ENCODE data around the gene TRIM69. TPM values are rescaled to one million over a fixed set of nuclear protein-coding genes. Genes with fewer than 3 reads are reported as not detected.
A peak's percentile ranks its signal among the peaks of the same experiment; 100 is the strongest.
"Not testable (repeated sequence)": the region's sequence is repeated elsewhere in the genome, so short reads cannot be mapped to it uniquely, and the experiment has no call there.

The TRIM69 gene
- total RNA-seq, 1 donor from 2014 or later: 17.9 TPM

DNA sequence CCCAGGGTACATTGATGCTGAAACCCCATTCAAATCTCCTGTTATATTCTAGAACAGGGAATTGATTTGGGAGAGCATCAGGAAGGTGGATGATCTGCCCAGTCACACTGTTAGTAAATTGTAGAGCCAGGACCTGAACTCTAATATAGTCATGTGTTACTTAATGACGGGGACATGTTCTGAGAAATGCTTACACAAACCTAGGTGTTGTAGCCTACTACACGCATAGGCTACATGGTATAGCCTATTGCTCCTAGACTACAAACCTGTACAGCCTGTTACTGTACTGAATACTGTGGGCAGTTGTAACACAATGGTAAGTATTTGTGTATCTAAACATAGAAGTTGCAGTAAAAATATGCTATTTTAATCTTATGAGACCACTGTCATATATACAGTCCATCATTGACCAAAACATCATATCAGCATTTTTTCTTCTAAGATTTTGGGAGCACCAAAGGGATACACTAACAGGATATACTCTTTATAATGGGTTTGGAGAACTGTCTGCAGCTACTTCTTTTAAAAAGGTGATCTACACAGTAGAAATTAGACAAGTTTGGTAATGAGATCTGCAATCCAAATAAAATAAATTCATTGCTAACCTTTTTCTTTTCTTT, 19.2 kb upstream of the TRIM69 start:
- ATAC-seq: no peak

DNA sequence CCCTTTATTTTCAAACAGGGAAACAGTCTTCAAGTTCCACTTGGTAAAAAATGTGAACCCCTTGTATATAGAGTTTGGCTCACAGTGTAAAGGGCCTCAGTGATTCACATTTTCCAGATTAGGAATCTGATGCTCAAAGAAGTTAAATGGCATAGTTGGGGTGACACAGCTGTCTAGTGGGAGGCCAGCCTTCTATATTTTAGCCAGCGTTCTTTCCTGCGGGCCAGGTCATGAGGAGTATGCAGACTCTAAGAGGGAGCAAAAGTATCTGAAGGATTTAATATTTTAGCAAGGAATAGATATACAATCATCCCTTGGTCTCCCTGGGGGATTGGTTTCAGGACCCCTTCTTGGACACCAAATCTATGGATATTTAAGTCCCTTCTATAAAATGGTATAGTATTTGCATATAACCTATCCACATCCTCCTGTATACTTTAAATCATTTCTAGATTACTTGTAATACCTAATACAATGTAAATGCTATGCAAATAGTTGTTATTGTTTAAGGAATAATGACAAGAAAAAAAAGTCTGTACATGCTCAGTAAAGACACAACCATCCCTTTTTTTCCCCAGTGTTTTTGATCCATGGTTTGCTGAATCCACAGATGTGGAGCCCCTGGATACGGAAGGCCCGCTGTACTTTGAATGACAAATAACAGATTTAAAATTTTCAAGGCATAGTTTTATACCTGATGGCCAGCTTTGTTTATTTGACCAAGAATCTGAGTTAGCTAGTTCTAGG, 18.0 kb upstream of the TRIM69 start:
- no peak for ATAC-seq

DNA sequence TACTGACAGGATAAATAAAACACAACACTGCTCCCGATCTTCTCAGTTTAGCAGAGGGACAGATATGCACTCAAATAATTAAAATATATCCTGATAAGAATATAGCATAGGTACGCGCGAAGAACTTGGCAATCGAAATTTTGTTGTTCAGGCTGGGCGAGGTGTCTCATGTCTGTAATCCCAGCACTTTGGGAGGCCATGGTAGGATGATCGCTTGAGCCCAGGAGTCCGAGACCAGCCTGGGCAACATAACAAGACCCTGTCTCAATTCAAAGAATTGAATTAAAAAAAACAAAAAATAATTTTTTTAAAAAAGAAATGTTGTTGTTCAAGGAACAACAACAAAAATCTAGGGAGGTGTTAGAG, 17.4 kb upstream of the TRIM69 start:
- ATAC-seq: no peak

DNA sequence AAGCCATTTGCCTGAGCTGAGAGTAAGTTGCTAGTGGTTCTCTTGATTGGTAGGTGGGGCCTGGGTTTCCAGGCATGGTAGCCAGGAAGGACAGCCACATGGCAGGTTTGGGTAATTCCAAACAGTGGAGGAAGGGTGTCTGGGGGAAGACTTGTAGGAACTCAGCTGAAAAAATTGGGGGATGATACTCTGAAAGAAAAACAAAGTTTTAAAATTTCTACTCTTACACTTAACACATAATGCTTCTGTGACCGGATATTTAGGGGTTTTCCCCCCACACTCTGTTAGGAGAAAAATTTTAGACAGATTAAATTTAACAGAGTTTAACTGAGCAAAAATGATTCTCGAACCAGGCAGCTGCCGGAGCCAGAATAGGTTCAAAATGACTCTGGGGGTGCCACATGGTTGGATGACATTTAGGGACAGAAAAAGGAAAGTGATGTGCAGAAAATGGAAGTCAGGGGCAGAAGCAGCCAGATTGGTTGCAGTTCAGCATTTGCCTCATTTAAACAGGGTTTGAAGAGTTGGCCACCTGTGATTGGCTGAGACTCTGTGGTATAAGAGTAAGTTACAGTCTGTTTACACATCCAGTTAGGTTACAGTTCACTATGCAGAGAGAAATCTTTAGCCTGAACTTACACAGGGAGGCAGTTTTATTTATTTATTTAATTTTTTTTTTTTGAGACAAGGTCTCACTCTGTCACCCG, 16.9 kb upstream of the TRIM69 start:
- peak; percentile 23 for ATAC-seq

DNA sequence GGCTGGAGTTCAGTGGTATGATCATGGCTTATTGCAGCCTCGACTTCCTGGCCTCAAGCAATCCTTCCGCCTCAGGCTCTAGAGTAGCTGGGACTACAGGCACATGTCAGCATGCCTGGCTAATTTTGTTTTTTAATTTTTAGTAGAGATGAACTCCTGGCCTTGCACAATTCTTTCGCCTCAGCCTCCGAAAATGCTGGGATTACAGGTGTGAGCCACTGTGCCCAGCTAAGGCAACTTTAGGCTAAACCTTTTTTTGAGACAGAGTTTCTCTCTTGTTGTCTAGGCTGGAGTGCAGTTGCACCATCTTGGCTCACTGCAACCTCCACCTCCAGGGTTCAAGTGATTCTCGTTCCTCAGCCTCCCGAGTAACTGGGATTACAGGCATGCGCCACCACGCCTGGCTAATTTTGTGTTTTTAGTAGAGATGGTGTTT, 16.3 kb upstream of the TRIM69 start:
- ATAC-seq: peak; percentile 9

DNA sequence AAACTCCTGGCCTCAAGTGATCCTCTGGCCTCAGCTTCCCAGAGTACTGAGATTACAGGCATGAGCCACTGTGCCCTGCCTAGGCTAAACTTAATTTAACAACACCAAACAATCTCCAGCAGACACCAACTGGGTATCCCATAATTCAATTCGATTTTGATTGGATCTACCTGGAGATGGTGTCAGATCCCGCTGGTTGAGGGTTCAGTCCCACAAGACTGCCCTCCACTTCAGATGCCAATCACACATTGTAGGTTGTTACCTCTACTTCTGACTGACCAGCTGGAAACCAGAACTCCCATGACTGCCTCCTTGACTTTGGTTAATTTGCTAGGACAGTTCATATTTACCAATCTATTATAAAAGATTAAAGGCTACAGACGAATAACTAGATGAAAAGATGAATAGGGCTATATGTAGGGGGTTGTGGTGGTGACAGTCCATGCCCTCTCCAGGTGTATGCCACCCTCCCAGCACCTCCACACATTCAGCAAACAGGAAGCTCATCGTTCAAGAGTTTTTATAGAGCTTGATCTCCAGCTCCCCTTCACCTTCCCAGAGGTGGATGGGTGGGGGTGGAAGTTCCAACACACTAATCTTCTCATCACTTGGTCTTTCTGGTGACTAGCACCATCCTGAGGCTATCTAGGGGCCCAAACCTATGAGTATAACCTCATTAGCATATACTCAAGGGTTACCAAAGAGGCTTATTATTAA, 15.7 kb upstream of the TRIM69 start:
- ATAC-seq: no peak

DNA sequence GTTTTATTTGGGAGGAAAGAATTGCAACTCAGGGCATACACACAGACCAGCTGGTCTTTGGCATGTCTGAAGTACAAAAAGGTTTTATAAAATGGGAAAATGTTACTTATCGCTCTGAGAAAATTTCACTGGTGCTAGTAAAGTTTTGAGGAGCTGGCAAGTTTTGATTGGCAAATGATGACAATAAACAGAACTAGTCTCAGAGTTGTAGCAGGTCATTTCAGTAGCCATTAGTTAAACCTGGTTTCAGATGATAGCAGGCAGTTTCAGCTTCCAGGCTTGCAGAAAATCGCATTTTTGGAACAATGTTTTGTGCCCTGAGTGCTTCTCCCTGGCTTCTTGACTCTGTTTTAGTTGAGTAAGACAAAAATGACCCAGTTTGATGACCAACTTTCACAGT, 14.3 kb upstream of the TRIM69 start:
- no peak for ATAC-seq

DNA sequence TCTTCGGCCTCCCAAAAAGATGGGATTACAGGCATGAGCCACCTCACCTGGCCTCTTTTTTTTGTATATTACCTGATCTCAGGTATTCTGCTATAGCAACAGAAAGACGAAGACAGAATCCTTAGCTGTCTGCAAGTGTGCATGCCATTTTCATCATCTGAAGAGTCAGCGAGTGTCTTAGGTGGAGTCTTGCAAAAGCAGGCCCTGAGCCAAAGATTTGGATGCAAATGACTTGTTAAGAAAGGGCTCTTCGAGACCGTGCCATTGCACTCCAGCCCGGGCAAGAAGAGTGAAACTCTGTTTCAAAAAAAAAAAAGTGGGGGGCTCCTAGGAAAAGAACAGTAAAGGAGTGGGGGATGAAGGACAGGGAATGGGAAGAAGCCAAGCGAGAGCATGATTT, 10.2 kb upstream of the TRIM69 start:
- no peak for ATAC-seq

DNA sequence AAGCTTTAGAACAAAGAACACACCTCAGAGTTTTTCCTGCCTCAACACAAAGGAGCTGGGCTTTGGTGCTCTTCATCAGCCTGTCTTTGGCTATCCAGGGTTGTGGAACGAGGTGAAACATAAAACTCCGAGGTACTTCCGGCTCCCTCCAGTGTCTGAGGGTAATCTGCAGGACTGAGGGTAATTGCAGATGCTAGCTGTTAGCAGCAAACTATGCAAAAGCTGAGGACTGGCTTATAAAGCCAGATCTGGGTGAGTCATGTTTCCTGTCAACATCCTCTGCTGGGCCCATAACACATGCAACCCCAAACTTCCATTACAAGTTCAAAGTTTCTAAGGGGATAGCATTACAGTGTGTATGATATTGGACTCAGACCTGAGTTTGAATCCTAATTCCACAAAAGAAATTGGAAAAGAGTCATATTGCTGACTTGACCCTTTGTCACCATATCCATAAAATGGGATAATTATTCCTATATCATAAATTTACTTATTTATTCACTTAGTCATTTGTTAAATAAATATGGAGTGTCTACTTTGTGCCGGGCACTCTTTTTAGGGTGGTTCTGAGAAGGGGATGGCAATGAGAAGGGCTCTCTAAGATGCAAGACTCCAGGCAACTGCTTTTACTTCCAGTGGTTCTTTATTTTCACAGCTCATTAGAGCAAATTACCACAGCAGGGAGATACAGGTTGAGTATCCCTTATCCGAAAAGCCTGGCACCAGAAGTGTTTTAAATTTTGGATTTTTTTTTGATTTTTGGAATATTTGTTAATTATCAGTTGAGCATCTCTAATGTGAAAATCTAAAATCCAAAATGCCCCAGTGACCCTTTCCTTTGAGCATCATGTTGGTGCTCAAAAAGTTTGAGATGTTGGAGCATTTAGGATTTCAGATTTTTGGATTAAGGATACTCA, 9.5 kb upstream of the TRIM69 start:
- ATAC-seq: peak; percentile 65

DNA sequence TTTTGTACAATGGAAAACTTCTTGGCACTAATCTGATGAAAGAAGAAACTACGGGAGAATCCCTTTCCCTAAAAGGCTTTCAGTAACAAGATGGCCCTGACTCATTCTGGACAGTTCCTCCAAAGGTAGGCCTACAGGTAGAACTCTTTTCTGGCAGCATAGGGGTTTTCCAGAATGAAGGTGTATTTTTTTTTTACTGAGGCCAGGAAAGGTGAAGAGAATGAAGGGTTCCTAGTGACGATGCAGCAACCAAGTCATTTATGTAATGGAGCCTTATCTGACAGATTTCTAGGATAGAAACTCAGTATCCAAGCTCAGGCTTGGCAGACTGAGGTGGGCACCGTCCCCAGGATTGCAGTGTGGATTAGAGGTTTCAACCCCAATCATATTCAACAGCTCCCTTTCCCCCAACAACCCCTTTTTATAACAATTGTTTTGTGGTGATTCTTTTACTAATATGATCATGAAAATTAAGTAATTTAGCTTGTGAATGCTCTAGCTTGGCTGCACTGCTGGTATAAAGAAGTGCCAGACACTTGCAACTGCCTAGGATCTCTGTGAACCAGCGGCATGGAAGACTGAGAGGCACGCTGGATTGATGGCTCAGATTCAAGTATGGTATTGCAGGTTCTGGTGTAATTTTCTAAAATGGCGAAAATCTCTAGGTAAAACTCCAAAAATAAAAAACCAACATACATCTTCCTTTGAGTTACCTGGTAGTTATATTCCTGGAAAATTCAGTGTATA, 8.7 kb upstream of the TRIM69 start:
- ATAC-seq: no peak

DNA sequence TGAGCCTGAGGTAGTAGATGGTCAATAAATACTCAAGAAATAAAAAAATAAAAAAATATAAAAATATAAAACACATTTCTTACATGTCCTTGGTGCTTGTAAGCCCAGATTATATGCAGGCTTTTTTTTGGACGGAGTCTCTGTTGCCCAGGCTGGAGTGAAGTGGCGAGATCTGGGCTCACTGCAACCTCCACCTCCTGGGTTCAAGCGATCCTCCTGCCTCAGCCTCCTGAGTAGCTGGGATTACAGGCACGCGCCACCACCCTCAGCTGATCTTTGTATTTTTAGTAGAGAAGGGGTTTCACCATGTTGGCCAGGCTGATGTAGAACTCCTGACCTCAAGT, 8.1 kb upstream of the TRIM69 start:
- ATAC-seq: not testable (repeated sequence)

DNA sequence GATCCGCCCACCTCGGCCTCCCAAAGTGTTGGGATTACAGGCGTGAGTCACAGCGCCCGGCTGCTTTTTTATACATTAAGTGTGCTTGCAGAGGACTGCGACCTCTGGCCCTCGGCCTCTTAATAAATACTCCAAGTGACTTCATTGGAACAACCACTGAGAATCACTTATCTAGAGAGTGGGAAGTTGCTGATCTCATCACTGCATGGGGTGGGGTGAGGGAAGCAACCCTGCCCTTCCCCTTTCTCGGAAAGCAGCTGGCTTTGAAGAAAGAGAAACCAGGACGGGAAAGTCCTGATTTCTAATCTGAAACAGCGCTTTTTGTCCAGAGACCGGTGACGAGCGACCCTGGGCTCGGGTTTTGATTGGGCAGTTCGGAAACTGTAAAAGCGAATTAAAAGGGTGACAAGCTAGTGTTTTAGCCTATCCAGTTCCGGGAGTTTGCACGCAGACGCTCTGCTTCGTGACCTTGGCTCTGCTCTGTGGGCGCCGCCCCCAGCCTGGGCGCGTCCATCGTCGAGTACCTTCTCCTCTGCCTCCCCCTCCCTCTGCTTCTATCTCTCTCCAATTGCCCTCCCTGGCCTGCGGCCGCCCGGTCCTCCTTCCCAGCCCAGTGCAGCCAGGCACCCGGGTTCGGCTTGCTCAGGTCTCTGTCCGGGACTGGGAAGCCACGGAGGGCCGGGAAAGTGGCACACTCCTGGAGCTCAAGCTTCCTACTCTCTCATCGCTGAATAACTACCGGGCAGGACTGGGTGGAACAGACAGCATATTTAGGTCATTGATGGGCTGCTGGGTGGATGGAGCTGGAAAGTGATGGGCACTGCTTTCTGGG, 7.5 kb upstream of the TRIM69 start:
- ATAC-seq: peak; percentile 93

DNA sequence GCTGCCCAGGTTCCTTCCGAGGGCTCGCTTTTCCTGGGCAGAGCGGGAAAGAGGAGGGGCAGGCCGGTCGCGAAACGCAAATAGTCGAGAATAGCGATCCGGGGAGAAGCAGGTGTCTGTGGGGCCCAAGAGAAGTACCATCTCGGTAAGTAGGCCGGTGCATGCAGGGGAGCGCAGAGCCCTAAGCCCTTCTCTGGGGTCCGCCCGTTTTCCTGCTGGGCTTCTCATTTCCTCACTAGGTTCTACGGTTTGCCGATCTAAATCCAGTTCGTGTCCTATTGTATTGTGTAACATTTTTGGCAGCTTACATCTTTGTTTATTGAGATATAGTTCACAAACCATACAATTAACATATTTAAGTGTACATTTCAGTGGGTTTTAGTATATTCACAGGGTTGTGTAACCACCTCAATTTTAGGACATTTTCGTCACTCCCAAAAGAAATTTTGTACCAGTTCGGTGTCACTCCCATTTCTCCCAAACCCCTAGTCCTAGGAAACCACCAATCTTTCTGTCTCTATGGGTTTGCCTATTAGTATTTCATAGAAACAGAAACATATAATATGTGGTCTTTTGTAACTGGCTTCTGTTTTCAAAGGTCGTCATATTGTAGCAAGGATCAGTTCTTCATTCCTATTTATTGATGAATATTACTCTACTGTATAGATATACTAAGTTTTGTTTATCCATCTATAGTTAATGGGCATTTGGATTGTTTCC, 6.8 kb upstream of the TRIM69 start:
- peak; percentile 10 for ATAC-seq

DNA sequence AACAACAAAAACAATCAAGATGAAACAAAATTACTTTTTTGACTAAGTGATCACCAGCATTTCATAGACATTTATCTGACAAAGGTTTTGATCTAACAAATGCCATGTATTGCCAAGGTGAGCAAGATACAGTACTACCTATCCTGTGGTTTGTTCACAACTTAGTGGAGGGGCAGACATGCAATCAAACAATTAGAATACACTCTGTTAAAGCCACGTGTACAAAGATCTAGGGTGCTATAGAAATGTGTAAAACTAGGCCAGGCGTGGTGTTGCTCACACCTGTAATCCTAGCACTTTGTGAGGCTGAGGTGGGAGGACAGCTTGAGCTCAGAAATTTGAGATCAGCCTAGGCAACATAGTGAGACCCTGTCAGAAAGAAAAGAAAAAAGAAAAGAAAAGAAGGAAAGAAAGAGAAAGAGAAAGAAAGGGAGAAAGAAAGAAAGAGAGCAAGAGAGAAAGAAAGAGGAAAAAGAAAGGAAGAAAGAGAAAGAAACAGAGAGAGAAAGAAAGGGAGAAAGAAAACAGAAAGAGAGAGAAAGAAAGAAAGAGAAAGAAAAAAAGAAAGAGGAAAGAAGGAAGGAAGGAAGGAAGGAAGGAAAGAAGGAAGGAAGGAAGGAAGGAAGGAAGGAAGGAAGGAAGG, 1.4 kb upstream of the TRIM69 start:
- ATAC-seq: no peak

DNA sequence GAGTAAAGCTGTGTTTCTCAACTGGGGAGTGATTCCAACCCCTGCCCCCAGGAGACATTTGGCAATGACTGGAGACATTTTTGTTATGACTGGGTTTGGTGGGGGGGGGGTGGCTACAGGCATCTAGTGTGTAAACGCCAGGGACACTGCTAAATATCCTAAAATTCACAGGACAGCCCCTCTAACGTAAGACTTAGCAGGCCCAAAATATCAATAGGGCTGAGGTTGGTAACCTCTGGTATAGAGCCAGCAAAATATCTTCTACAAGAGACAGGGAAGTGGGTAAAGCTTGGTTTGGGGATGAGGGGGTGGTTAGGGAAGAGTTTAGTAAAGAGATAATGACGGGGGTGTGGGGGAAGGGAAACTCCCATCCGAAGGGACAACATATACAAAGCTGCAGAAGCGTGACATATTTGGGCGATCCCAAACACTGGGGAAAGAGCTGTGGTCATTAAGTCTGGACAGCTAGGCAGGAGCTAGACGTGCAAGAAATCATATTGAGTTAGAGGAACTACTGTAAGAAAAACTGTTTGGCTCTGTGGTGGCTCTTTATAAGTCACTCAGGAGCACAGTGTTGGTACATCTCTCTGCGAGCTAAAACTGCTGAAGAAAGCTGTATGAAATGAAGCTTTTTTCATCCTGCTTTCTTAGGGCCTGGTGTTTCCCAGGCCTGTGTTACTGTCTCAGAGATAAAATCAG, 697 bp upstream of the TRIM69 start:
- ATAC-seq: peak; percentile 44

DNA sequence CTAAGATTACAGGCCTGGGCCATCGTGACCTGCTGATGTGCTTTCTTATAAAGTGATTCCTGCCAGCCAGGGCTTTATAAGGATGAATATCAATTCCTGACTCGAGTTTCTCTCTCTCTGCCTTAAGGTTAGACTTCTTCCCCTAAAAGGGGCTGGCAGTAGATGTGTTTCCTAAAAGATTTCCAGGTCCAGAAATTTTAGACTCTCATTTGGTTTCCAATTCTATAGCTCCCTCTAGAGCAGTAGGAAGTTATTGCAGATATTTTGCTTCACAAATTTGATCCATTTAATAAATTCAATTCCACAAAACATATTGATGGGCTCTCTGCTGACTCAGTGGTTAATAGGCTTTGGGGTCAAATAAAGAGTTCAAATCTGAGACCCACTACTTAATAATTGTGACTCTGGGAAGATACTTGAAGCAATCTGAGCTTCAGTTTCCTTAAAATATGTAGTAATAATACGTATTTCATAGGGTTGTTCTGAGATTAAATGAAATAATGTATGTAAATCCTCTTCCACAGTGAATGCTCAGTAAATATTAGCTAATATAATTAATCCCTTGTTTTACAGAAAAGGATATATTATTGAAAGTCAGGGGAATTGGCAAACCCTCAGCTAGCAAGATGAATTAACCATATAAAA, 2.1 kb downstream of the TRIM69 start:
- ATAC-seq: peak; percentile 45

DNA sequence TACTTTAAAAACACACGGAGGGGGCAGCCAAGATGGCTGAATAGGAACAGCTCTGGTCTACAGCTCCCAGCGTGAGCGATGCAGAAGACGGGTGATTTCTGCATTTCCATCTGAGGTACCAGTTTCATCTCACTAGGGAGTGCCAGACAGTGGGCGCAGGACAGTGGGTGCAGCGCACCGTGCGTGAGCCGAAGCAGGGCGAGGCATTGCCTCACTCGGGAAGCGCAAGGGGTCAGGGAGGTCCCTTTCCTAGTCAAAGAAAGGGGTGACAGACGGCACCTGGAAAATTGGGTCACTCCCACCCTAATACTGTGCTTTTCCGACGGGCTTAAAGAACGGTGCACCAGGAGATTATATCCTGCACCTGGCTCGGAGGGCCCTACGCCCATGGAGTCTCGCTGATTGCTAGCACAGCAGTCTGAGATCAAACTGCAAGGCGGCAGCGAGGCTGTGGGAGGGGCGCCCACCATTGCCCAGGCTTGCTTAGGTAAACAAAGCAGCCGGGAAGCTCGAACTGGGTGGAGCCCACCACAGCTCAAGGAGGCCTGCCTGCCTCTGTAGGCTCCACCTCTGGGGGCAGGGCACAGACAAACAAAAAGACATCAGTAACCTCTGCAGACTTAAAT, 3.0 kb downstream of the TRIM69 start:
- not testable (repeated sequence) for ATAC-seq

DNA sequence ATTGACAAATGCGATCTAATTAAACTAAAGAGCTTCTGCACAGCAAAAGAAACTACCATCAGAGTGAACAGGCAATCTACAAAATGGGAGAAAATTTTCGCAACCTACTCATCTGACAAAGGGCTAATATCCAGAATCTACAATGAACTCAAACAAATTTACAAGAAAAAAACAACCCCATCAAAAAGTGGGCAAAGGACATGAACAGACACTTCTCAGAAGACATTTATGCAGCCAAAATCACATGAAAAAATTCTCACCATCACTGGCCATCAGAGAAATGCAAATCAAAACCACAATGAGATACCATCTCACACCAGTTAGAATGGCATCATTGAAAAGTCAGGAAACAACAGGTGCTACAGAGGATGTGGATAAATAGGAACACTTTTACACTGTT, 7.1 kb downstream of the TRIM69 start:
- not testable (repeated sequence) for ATAC-seq

Data from esophagus mucosa (tissue), 1 donor.